ENCODE measurements around the gene KCNN2.

Gene KCNN2

GRCh38 chr5:114434396-114435219 is 72.7 kb downstream of the KCNN2 start:
- no peak for TF ChIP-seq CTCF (IDR thresholded peaks at IDR 0.05; ENCODE audit: insufficient read depth, missing control alignments)
- FAIRE-seq (no peak), DNase-seq (ENCODE audit: insufficient read length, low spot score) (no peak)

- no peak for TF ChIP-seq CTCF (IDR thresholded peaks at IDR 0.05; ENCODE audit: insufficient read depth, missing control alignments)
- no peak for DNase-seq (ENCODE audit: insufficient read length, low spot score)
- no peak for FAIRE-seq
Observed at GRCh38 chr5:114435220-114435481, 73.3 kb downstream of the KCNN2 start.

GRCh38 chr5:114435885-114436299 is 74.0 kb downstream of the KCNN2 start:
- DNase-seq (ENCODE audit: insufficient read length, low spot score) (no peak), FAIRE-seq (peak; percentile 21)
- TF ChIP-seq CTCF (IDR thresholded peaks at IDR 0.05; ENCODE audit: insufficient read depth, missing control alignments): no peak

GRCh38 chr5:114437936-114438335 is 76.1 kb downstream of the KCNN2 start:
- TF ChIP-seq CTCF (IDR thresholded peaks at IDR 0.05; ENCODE audit: insufficient read depth, missing control alignments): no peak
- DNase-seq (ENCODE audit: insufficient read length, low spot score) (no peak), FAIRE-seq (no peak)

- DNase-seq (ENCODE audit: insufficient read length, low spot score): no peak
- no peak for TF ChIP-seq CTCF (IDR thresholded peaks at IDR 0.05; ENCODE audit: insufficient read depth, missing control alignments)
- no peak for FAIRE-seq
Observed at GRCh38 chr5:114438471-114438870, 76.6 kb downstream of the KCNN2 start.

GRCh38 chr5:114447084-114447773 is 85.4 kb downstream of the KCNN2 start:
- no peak for DNase-seq (ENCODE audit: insufficient read length, low spot score)
- no peak for FAIRE-seq
- no peak for TF ChIP-seq CTCF (IDR thresholded peaks at IDR 0.05; ENCODE audit: insufficient read depth, missing control alignments)

GRCh38 chr5:114448481-114448880 is 86.6 kb downstream of the KCNN2 start:
- DNase-seq (ENCODE audit: insufficient read length, low spot score) (no peak), FAIRE-seq (no peak)
- TF ChIP-seq CTCF (IDR thresholded peaks at IDR 0.05; ENCODE audit: insufficient read depth, missing control alignments): no peak
